Cortex of kidney (tissue), 1 donor: ENCODE data around the gene IFI6.
"Not testable (repeated sequence)": the region's sequence is repeated elsewhere in the genome, so short reads cannot be mapped to it uniquely, and the experiment has no call there.

Experiments used
- DNase-seq: peaks from one replicate; lab custom pipeline; 2025; lab: John Stamatoyannopoulos, UW

Gene IFI6, protein sequence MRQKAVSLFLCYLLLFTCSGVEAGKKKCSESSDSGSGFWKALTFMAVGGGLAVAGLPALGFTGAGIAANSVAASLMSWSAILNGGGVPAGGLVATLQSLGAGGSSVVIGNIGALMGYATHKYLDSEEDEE

DNA sequence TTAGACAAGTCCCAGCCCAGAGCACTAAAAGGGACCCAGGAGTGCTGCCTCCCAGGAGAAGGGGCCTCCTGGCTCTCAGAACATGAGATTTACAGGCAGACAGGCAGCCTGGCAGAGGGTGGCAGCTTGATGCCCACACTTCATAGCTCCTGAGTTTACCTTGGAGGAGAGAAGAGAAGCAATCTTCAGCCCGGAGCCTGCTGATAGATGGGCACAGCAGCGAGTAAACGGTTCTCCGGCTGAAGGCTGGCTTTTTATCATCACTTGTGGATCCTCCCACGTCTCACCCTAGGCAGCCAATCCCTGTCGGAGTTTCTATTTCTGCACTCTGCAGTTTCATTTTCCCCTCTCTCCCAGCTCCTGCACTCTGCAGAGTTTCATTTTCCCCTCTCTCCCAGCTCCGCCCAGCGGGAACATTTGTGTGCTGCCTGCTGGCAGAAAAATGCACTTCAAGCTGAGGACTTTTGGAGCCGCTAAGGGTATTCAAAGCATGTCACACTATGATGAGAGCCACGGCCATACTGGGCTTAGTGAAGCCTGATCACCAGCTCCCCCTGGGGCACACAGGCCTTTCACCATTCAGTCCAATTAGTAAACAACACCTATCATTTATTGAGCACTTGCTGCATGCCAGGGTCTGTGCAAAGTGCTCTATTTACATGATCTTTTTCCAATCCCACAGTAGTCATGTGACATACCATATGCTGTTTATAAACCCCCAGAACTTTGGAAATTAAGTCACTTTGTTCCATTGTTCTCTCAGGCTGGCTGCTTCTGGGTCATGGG is at the start of gene IFI6:
Gene IFI6, minus strand, starts transcription at position 229 of the 786 bp plus-strand sequence. CDS start 2,878 bp downstream, outside the sequence.
- no peak for DNase-seq

DNA sequence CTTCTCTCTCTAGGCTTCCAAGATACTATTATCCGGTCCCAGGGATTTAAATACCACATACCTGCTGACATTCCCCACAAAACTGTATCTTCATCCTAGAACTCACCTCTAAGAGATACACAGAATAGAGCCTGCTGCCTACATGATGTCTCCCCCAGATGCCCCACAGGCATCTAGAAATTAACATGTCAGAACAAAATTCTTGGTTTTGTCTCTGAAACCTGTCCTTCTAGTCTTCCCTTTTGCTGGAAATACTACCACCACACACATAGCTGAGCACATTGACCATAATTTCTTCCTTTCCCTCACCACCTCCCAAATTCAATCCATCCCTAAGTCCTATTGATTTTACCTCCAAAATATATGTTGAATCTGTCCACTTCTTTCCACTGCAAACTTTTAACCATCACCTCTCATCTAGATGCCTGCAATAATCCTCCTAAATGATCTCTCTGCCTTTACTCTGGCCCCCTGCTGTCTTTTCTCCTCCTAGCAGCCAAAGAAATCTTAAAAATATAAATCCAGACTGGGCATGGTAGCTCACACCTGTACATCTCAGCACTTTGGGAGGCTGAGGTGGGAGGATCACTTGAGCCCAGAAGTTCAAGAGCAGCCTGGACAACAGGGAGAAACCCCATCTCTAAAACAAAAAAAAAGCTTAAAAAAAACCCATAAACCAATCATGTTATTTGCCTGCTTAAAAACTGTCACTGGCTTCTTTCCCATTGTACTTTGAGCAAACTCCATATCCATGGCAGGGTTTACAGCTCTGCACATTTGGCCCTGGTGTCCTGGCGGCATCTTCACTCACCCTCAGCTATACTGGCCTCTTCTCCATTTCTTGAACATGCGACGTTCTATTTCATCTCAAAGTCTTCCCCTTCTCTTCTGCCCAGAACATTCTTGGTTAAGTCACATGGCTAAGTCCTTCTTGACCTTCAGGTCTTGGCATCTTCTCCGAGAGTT is 47.6 kb upstream of the IFI6 start:
- DNase-seq, result no peak

DNA sequence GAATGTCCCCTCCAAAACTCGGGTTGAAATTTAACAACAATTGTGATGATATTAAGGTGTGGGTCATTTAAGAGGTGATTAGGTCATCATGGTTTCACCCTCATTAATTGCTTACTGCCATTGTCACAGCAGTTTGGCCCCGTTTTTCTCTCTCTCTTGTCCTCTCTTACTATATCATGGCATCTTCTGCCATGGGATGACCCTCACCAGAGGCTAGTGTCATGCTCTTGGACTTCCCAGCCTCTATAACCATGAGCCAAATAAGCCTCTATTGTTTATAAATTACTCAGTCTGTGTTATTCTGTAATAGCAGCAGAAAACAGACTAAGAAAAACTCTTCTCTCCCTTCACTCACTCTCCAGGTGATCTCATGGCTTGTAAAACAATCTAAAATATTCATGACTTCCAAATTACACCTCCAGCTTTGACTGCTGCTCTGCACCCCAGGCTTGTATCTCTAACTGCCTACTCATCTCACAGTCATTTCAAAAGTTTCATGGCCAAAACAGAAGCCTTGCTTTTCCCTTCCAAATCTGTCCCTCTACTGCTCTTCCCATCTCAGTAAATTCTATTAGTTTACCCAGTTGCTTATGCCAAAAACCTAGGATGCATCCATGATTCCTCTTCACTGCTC is 44.4 kb upstream of the IFI6 start:
- DNase-seq, result no peak

DNA sequence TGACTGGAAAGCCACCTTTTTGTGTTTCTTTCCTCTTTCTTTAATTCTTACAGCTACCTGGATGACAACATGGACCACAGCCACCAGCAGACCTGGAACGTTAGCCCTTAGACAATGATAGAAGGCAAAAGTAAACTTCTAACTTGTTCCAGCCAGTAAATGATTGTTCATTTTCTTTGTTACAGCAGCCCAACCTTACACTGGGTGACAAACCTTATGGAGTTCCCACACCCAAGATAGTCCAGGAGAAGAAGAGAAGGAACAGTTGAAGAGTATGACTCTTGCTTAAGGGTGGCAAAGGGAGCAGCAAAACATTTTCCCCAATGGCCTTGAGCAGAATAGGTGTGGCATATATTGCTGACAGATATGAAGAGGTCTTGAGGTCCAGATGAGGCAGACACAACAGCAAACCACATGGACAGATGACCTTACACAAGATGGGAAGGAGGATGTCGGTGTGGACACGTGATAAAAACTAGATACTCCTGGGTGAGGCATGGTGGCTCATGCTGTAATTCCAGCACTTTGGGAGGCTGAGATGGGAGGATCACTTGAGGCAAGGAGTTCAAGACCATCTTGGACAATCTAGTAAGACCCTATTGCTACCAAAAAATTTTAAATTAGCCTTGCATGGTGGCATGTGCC is 42.0 kb upstream of the IFI6 start:
- DNase-seq, result no peak

DNA sequence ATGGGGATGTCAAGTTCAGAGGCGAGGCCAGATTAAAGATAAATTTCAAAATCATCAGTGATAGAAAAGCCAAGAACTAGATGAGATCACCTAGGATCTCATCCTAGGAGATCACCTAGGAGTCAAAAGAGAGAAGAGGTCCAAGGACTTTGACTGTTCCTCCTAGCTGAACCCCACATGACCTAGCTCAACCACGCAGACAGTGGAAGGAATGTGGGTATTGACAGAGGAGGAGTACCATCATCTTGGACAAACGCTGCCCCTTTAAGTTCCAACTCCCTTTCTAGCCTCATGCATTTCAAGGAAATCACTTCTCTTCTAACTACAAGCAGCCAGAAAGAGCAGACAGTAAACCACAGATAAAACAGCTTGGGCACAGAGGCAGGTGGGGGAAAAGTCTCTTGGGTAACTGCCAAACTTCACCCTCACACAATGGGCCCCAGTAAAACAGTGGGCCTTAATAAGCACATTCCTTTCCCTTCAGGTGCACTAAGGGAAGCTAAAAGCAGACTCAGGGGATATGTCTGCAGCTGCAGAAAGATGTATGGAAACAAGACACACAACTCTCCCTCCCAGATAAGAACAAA is 41.2 kb upstream of the IFI6 start:
- no peak for DNase-seq

DNA sequence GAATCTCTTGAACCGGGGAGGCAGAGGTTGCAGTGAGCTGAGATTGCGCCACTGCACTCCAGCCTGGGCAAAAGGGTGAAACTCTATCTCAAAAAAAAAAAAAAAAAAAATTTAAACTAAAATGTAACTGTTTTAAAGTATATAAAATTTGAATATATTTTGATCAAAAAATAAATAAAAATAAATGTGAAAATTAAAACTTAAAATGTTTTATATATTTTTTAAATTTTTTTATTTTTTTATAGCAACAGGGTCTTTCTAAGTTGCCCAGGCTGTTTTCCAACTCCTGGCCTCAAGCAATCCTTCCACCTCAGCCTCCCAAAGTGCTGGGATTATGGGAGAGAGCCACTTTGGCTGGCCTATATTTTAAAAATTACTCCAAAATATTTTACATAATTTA is 38.6 kb upstream of the IFI6 start:
- no peak for DNase-seq

DNA sequence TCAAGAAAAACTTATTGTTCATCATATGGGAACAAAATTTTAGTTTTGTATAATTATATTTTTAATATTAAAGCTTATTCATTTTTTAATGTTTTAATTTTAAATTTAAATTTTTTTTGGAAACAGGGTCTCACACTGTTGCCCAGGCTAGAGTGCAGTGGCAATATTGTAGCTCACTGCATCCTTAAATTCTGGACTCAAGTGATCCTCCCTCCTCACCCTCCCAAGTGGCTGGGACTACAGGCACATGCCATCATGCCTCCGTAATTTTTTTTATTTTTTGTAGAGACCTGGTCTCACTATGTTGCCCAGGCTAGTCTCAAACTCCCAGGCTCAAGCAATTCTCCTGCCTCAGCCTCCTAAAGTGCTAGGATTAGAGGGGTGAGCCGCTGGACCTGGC is 33.6 kb upstream of the IFI6 start:
- no peak for DNase-seq

DNA sequence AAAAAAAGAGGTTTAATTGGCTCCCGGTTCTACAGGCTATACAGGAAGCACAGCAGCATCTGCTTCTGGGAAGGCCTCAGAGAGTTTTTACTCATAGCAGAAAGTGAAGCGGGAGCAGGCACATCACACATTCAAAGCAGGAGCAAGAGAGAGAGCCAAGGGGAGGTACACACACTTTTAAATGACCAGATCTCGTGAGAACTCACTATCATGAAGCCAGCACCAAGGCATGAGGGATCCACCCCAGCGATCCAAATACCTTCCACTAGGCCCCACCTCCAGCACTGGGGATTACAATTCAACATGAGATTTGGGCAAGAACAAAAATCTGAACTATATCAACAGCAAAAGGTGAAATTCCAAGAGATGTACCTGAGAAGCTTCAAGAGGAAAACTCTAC is 33.0 kb upstream of the IFI6 start:
- no peak for DNase-seq

DNA sequence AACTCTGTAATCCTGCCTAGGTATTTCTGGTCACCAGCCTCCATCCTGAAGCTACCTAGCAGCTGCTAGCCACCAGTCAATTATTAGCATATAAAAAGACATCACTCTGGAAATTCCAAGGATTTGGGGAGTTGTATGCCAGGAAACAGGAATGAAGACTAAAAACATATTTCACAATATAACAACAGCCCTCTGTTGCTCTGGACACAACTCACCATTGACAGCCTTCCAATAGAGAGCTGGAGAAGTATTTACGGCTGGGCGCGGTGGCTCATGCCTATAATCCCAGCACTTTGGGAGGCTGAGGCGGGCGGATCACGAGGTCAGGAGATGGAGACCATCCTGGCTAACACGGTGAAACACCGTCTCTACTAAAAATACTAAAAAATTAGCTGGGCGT is 24.8 kb upstream of the IFI6 start:
- DNase-seq, result not testable (repeated sequence)

DNA sequence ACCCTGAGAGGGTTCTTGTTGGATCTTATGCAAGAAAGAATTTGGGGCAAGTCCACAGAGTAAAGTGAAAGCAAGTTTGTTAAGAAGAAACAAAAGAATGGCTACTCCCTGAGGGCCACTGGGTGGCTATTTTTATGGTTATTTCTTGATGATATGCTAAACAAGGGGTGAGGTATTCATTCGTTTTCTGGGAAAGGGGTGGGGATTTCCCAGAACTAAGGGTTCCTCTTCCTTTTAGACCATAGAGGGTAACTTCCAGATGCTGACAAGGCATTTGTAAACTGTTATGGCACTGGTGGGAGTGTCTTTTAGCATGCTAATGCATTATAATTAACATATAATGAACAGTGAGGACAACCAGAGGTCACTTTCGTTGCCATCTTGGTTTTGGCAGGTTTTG is 18.2 kb upstream of the IFI6 start:
- DNase-seq, result no peak

DNA sequence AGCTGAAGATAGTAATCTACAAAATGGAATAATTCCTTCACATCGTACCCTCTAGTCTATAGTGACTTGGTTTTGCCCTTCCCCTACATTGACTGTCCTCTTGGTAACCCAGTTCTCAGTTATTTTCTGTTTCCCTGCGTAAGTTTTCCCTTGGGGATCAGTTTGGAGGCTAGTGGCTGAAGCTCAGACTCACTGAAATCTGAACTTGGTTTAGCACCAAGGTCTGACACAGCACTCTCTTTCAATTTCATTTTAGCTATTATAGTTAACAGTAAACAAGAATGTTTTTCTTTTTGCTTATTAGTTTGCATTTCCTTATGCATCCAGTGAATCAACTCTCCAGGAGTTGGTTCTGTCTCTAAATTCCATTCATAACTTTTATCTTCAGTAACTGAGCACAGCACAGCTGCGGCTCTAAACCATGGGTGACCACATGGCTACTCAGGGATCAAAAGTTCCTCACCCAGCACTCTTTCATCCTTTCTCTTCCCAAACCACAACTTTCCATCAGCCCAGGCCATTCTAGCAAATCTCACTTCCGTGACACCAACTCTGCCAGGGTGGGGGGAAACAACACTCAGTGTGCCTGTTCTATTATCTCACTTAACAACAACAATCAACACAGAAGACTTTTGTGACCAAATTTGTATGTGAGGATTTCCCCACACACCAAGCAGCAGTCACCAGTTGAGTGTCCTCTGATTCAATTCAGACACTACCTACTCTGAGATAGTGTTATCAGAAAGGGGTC is 17.6 kb upstream of the IFI6 start:
- DNase-seq, result no peak

DNA sequence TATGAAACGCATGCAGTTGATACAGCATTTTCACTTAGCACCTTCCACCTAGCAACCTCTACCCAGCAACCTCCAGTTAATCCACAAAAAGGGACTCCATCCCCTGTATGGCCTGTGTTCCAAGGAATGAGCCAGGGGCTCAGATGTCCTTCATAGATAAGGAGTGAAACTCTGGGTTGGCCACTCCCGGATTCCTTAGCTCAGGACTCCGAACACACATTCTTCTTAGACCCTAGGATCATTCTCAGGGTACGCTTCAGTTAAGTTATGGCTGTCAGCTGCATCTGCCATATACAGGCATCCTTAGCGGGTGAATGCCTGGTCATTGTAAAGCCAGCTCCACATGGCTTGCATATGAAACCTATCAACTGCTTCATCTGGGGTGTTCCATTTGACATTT is 15.9 kb upstream of the IFI6 start:
- no peak for DNase-seq

- DNase-seq, result no peak
Observed at GRCh38 chr1:27686223-27686990, 14.4 kb upstream of the IFI6 start.

DNA sequence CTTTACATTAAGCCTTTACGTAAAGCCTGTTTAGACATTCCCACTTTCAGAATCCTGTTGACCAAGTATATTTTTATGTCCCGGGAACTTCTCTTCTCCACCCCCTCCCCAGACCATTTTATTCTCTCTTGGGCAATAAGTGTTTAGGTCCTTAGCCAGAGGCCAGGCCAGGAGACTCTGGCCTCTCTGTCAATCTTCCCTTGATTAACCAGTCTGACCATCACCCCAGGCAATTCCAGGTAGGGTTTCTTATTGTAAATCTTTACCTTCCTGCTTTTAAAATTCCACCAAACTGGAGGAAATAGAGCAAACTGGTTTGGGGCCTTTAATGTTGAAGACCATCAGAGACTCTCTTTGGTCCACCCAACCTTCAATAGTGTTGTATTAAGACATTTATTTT is 12.2 kb upstream of the IFI6 start:
- DNase-seq, result no peak

DNA sequence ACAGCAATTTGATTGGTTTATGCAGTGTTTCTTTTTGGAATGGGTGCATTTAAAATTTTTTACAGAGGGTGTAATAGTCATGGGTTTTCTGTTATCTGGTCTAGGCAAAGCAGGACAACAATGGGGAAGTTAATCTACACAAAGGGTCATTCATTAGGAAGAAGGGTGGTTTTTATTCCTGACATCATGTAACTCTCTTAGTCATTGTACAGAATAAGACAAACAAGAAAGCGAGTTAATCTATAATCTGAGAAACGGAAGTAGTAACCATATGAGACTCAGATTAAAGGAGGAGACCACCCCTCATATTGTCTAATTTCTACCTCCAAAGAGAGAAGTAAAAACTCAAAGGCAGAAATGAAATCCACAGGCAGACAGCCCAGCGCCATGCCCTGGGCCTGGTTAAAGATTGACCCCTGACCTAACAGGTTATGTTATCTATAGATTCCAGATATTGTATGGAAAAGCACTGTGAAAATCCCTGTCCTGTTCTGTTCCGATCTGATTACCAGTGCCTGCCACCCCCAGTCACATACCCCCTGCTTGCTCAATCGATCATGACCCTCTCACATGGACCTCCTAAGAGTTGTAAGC is 10.5 kb upstream of the IFI6 start:
- DNase-seq, result no peak

- not testable (repeated sequence) for DNase-seq
Observed at GRCh38 chr1:27681580-27681979, 9.6 kb upstream of the IFI6 start.

DNA sequence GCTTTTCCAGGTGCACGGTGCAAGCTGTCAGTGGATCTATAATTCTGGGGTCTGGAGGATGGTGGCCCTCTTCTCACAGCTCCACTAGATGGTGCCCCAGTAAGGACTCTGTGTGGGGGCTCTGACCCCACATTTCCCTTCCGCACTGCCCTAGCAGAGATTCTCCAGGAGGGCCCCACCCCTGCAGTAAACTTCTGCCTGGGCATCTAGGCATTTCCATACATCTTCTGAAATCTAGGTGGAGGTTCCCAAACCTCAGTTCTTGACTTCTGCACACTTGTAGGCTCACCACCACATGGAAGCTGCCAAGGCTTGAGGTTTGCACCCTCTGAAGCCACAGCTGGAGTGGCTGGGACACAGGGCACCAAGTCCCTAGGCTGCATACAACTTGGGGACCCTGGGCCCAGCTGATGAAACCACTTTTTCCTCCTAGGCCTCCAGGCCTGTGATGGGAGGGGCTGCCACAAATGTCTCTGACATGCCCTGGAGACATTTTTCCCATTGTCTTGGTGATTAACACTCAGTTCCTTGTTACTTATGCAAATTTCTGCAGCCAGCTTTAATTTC is 8.3 kb upstream of the IFI6 start:
- DNase-seq, result not testable (repeated sequence)

DNA sequence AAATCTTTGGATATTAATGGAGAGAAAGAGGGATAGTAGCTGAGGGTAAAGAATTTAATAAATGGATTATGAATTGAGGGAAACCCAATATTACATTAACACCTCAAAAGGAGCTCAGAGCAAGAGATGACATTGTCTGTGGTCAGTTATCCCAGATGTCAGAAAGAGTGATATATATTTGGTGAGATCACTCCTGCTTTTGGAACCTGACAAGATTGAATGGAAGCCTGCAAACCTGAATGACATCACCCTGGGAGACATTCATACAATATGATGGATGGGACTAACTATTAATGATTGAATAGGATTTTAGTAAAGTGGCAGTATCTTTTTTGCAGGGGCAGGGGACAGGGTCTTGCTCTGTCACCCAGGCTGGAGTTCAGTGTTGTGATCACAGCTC is 6.8 kb upstream of the IFI6 start:
- no peak for DNase-seq

DNA sequence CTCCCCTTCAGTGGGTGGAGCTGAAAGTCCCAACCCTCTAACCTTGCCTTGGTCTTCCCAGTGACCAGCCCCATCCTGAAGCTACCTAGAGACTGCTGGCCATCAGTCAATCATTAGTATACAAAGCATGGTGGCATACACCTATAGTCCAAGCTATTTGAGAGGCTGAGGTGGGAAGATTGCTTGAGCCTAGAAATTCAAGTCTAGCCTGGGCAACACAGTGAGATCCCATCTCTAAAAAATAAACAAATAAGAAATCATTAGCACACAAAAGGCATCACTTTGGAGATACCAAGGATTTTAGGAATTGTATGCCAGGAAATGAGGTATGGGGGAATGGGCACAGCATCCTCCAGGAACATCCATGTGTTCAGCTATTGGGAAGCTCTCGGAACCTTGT is 4.4 kb upstream of the IFI6 start:
- DNase-seq, result no peak
